ENCODE data around the gene PODXL2. TPM values are rescaled to one million over a fixed set of nuclear protein-coding genes. Genes with fewer than 3 reads are reported as not detected.
A peak's percentile ranks its signal among the peaks of the same experiment; 100 is the strongest.

Gene PODXL2
- total RNA-seq, 4 donors from 2014 or later, result 2.1 to 5.5 (median 4.4) TPM

DNA sequence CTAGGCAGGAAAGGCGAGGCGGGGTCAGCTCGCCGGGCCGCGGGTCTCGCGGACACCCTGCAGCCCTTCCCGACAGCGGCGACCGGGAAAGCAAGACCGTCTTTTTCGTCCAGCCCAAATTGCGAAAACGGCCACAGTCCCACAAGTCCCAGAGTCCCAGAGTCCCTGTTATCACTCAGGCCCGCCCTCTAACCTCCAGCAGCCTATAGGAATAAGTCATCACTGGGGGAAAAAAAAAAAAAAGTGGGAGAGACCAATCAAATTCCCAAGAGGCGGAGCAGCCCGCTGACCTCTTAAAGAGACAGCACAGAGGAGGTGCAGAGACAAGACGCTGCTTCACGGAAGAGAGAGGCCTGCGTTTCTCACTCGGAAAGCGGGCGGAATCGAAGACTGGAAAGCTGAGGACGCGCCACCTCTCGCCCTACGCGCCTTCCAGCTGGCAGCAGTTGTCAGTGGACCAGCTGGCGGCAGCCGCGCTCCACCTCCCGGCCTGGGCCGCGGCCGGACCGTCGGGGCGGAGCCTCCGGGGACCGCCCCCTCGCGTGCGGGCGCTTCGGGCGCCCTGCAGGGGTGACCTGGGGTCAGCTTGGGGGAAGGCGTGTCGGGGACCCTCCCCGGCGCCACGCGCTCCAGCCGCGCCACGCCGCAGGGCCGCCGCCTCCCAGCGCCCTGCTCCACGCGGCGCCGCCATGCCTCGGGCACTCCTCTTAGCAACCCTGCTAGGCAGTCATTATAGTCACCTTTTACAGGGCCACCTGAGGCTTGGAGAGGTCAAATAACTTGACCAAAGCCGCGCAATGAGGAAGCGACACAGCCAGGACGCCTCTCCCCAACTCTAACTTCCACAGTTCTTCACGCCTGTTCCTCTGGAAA is 38.2 kb upstream of the PODXL2 start, which contains the start of gene TPRA1:
TSS of gene TPRA1 (minus strand) at position 141 of the 873 bp plus-strand sequence. CDS start 10,587 bp downstream, outside the sequence.
- DNase-seq, result peak; percentile 60
- Histone ChIP-seq H3K4me1 (peaks cover 28 to 55% (median 32%) of the 10 kb centered on the region in 3 donors), H3K4me3 (peak within 1 kb of the TSS; percentile 65 to 88 (median 82)), H3K36me3 (no peaks in the 10 kb centered on the region), H3K27ac (peak within 1 kb of the TSS; percentile 87 to 97 (median 91)), H3K27me3 (no peaks in the 10 kb centered on the region), H3K9me3 (no peaks in the 10 kb centered on the region)
- TF ChIP-seq POLR2A (IDR thresholded peaks at IDR 0.05) (peak in 1 of 4 donors; percentile 32), CTCF (IDR thresholded peaks at IDR 0.05) (peak in 2 of 6 experiments; percentile 30 to 45)
- intact Hi-C loops (cut with DNase I), result no loop called here
- WGBS, 2 donors, result 0 to 1% methylated on average over 6 to 24 of the region's 72 CpGs

DNA sequence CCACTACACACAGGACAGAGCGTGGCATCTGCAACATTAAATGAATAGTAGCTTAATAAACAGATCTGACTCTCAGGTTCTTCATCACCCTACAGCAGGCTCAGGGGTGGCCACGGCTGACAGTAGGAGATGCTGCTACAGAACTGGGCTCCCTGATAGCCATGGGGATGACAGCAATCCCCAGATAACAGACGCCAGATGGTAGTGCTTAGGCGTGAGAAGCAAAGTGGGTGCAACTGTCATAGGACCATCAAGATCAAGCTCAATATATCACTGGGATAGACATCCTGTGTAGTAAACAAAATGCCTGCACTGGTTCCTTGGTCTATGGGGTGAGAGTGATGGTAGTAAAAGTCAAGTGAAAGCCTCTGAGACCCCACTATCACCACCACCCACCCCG is 35.8 kb upstream of the PODXL2 start:
- Histone ChIP-seq H3K36me3 (no peaks in the 10 kb centered on the region), H3K4me3 (no peak overlapping the region), H3K27me3 (no peaks in the 10 kb centered on the region), H3K9me3 (no peaks in the 10 kb centered on the region), H3K4me1 (peaks cover 18 to 42% (median 23%) of the 10 kb centered on the region in 3 donors), H3K27ac (no peak overlapping the region)
- 88 to 90% methylated on average over 3 to 5 of the region's 5 CpGs for WGBS, 2 donors
- no peak for DNase-seq
- intact Hi-C loops (cut with DNase I), result no loop called here
- TF ChIP-seq POLR2A (IDR thresholded peaks at IDR 0.05), result no peak
- TF ChIP-seq CTCF (IDR thresholded peaks at IDR 0.05), result no peak

DNA sequence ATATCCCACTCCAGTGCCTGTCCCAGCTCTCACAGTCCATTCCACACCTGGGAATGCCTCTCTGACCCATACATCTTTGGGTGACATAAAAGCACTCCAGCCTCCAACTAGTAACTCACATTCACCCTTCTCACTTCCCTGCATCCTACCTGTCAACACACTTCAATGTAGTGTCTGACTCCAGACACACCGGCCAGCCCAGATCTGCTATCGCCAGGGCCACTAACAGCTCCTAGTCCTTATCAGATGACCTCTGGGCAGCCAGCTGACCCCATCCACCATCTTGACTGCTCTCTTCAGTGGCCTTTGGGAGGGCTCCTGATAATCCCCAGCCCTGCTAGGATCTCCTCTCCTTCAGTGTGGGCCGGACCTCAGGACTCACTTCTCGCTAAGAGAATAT is 33.7 kb upstream of the PODXL2 start:
- 71 to 89% methylated on average over 2 to 4 of the region's 4 CpGs for WGBS, 2 donors

DNA sequence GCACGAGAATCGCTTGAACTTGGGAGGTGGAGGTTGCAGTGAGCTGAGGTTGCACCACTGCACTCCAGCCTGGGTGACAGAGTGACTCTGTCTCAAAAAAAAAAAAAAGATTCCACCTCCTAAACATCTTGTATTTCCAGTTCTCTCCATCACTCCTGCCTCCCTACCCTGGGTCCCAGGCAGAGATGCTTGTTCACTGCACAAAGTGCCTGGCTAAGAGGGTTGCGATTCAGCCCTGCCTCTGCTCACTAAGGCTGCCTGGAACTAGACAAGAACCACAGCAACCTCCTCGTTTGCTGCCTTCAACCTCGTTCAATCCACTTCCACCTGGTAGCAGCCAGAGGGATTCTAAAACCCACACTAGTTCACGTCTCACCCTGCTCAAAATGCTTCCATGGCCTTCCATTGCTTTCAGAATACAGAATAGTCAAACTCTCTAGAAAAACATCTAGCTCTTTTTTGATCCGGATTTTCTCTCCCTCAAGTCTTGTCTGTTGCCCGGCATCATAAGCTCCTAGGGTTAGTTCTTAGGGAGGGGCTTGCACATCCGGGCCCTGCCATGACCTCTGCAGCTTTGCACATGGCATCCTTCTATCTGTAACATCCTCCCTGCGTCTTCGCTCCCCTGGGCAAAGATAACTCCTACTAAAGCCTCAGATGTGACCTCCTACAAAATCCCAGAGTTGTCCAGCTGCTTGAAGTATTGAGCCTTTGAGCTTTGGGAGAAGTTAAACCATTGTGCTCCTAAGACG is 31.8 kb upstream of the PODXL2 start:
- Histone ChIP-seq H3K27ac (peak overlapping the region in 1 of 4 donors; percentile 78), H3K36me3 (peaks cover 0 to 10% (median 0%) of the 10 kb centered on the region in 3 donors), H3K27me3 (no peaks in the 10 kb centered on the region), H3K4me3 (peak overlapping the region in 1 of 4 donors; percentile 58), H3K9me3 (no peaks in the 10 kb centered on the region), H3K4me1 (peaks cover 0 to 31% (median 3%) of the 10 kb centered on the region in 3 donors)
- intact Hi-C loops (cut with DNase I), result no loop called here
- DNase-seq, result no peak
- 62 to 80% methylated on average over 10 to 12 of the region's 12 CpGs for WGBS, 2 donors
- TF ChIP-seq POLR2A (IDR thresholded peaks at IDR 0.05), result no peak
- TF ChIP-seq CTCF (IDR thresholded peaks at IDR 0.05), result no peak

More for the DNA sequence above, 33.7 kb upstream of the PODXL2 start:
- peaks cover 0 to under 1% (median 0%) of the 10 kb centered on the region in 3 donors for H3K36me3 ChIP-seq
- no peaks in the 10 kb centered on the region for H3K9me3 ChIP-seq
- no peak overlapping the region for H3K4me3 ChIP-seq
- peaks cover 6 to 43% (median 12%) of the 10 kb centered on the region in 3 donors for H3K4me1 ChIP-seq
- intact Hi-C loops (cut with DNase I), result no loop called here
- no peak for DNase-seq
- H3K27me3 ChIP-seq, result no peaks in the 10 kb centered on the region
- TF ChIP-seq POLR2A (IDR thresholded peaks at IDR 0.05), result no peak
- no peak for TF ChIP-seq CTCF (IDR thresholded peaks at IDR 0.05)
- no peak overlapping the region for H3K27ac ChIP-seq
